Ishikawa (cell line): ENCODE data around the gene NR2F2.

Experiments used
- CEBPB ChIP-seq: IDR thresholded peaks from 2 replicates; pipeline ENCODE4 v1.6.1; 2012
- CREB1 ChIP-seq: IDR thresholded peaks from 2 replicates; pipeline ENCODE4 v1.6.1; 2012; ENCODE audit warnings: low read depth
- EGR1 ChIP-seq: IDR thresholded peaks from 2 replicates; pipeline ENCODE4 v1.6.1; 2012
- EP300 ChIP-seq: IDR thresholded peaks from 2 replicates; pipeline ENCODE4 v1.6.1; 2012; ENCODE audit warnings: borderline replicate concordance
- FOXM1 ChIP-seq: IDR thresholded peaks from 2 replicates; pipeline ENCODE4 v1.6.1; 2012; ENCODE audit warnings: low read depth, borderline replicate concordance
- NFIC ChIP-seq: IDR thresholded peaks from 2 replicates; pipeline ENCODE4 v1.6.1; 2012
- RAD21 ChIP-seq: IDR thresholded peaks from 2 replicates; pipeline ENCODE4 v1.6.1; 2012; ENCODE audit warnings: low read depth
- TAF1 ChIP-seq: IDR thresholded peaks from 2 replicates; pipeline ENCODE4 v1.6.1; 2012; ENCODE audit warnings: low read depth, mild to moderate bottlenecking
- TCF12 ChIP-seq: IDR thresholded peaks from 2 replicates; pipeline ENCODE4 v1.6.1; 2012; ENCODE audit warnings: low read depth
- TEAD4 ChIP-seq: IDR thresholded peaks from 2 replicates; pipeline ENCODE4 v1.6.1; 2012
- USF1 ChIP-seq: IDR thresholded peaks from 2 replicates; pipeline ENCODE4 v1.6.1; 2012
- YY1 ChIP-seq: IDR thresholded peaks from 2 replicates; pipeline ENCODE4 v1.6.1; 2012; ENCODE audit warnings: low read depth
- ZBTB7A ChIP-seq: IDR thresholded peaks from 2 replicates; pipeline ENCODE4 v1.6.1; 2012; ENCODE audit warnings: low read depth
- TF ChIP-seq, protein P1 (sequence below): IDR thresholded peaks from 2 replicates; pipeline ENCODE4 v1.6.1; 2012; ENCODE audit warnings: low read depth, mild to moderate bottlenecking
- TF ChIP-seq, protein P2 (sequence below): IDR thresholded peaks from 2 replicates; pipeline ENCODE4 v1.6.1; 2012

The NR2F2 gene

DNA sequence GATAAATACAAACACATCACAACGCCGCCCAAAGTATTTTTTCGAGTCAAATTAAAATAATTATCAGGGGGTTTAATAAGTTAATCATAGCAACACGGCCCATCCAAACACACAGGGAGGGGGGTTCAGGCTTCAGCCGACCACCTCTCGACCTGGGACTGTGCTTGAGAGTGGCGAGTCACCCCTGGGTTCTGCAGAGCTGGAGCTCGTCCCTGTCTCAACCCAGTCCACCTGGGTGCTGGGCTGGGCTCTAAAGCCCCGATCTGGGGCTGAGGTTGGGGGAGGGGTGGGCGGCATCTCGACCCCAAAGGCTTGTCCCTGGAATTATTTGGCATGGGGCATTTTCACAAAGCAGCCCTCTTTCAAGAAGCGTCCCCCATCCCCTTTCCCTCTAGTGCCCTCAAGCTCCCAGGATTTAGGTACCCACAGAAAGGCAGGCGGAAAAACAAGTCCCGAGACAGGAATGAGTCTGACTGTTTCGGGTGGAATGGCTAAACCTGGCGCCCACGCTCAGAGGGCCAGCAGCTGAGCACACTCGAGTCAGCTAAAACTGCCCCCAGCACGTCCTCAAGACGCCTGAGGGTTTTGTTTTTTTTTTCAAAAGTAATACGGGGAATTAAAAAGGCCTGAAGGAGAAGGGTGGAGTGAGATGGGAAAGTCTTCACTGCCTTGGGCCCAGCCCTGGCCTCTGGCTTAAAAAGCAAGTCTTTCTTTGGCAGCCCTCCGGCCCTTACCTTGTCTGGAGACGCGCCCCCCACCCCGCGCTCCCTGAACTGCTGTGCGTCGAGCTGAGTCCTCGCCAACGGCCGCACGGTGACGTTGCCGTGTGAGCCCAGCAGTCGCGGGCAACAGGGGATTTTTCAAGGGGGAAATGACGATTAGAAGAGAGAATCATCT is 32.5 kb downstream of the NR2F2 start:
- no peak for TF ChIP-seq TCF12
- TF ChIP-seq, protein P1, sequence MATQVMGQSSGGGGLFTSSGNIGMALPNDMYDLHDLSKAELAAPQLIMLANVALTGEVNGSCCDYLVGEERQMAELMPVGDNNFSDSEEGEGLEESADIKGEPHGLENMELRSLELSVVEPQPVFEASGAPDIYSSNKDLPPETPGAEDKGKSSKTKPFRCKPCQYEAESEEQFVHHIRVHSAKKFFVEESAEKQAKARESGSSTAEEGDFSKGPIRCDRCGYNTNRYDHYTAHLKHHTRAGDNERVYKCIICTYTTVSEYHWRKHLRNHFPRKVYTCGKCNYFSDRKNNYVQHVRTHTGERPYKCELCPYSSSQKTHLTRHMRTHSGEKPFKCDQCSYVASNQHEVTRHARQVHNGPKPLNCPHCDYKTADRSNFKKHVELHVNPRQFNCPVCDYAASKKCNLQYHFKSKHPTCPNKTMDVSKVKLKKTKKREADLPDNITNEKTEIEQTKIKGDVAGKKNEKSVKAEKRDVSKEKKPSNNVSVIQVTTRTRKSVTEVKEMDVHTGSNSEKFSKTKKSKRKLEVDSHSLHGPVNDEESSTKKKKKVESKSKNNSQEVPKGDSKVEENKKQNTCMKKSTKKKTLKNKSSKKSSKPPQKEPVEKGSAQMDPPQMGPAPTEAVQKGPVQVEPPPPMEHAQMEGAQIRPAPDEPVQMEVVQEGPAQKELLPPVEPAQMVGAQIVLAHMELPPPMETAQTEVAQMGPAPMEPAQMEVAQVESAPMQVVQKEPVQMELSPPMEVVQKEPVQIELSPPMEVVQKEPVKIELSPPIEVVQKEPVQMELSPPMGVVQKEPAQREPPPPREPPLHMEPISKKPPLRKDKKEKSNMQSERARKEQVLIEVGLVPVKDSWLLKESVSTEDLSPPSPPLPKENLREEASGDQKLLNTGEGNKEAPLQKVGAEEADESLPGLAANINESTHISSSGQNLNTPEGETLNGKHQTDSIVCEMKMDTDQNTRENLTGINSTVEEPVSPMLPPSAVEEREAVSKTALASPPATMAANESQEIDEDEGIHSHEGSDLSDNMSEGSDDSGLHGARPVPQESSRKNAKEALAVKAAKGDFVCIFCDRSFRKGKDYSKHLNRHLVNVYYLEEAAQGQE, result no peak
- no peak for TF ChIP-seq TEAD4
- no peak for TF ChIP-seq EGR1
- TF ChIP-seq CEBPB, result no peak
- TF ChIP-seq EP300, result no peak
- TF ChIP-seq RAD21, result no peak
- no peak for TF ChIP-seq TAF1

DNA sequence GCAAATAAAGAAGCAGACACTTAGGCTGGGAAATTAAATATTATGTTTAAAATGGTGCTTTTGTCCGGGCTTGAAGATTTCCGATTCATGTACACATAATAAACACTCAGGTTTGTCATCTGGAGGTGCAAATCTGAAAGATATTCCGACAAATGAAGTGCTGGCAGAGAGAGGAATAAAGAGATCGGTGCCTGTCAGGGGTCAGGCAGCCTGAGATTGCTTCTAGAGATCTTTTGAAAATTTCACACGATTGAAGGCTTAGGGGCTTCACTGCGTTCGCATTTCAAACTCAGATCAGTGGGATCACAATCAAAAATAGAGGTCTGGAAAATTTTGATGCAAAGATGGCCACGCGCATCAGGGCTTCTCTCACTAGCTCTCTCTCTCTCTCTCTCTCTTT is 33.2 kb downstream of the NR2F2 start:
- TF ChIP-seq CEBPB (no peak), TAF1 (no peak), ZBTB7A (no peak), TEAD4 (no peak)
- TF ChIP-seq, protein P2, sequence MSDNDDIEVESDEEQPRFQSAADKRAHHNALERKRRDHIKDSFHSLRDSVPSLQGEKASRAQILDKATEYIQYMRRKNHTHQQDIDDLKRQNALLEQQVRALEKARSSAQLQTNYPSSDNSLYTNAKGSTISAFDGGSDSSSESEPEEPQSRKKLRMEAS, result no peak

GRCh38 chr15:96365781-96366525 is 35.5 kb downstream of the NR2F2 start:
- no peak for TF ChIP-seq NFIC
- TF ChIP-seq YY1, result no peak
- TF ChIP-seq EP300, result no peak
- no peak for TF ChIP-seq CEBPB
- no peak for TF ChIP-seq TAF1
- TF ChIP-seq, protein P2, result no peak
- TF ChIP-seq, protein P1, result no peak
- no peak for TF ChIP-seq USF1
- TF ChIP-seq TEAD4, result no peak
- TF ChIP-seq CREB1, result no peak
- no peak for TF ChIP-seq ZBTB7A
- TF ChIP-seq RAD21, result no peak
- no peak for TF ChIP-seq TCF12
- no peak for TF ChIP-seq EGR1
- no peak for TF ChIP-seq FOXM1

DNA sequence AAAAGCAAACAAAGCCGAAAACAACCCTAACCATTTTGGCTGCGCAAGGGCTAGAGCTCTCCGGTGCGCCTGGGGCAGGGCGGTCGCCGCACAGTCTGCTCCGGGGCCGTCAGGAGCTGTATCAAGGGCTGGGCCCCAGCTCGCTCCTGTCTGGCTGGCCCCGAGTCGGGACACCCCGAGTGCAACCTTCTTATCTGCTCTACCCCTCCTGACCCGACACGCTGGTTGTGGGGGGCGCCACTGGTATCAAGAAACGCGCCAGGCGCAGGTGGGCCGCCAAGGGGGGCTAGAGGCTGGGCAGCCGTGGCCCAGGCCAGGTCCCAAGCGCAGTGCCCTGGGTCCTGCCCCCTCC is 36.0 kb downstream of the NR2F2 start:
- TF ChIP-seq ZBTB7A (no peak), EP300 (no peak), TAF1 (no peak), FOXM1 (no peak)
- TF ChIP-seq, protein P2, result no peak
- TF ChIP-seq, protein P1, result no peak
